ENCODE results near the gene PON2.

GRCh38 chr7:95391761-95392160 lies 43.1 kb downstream of the PON2 start:
- no peak for TF ChIP-seq EZH2 (IDR thresholded peaks at IDR 0.05; ENCODE audit: low read length, missing control alignments)
- TF ChIP-seq, protein P1, sequence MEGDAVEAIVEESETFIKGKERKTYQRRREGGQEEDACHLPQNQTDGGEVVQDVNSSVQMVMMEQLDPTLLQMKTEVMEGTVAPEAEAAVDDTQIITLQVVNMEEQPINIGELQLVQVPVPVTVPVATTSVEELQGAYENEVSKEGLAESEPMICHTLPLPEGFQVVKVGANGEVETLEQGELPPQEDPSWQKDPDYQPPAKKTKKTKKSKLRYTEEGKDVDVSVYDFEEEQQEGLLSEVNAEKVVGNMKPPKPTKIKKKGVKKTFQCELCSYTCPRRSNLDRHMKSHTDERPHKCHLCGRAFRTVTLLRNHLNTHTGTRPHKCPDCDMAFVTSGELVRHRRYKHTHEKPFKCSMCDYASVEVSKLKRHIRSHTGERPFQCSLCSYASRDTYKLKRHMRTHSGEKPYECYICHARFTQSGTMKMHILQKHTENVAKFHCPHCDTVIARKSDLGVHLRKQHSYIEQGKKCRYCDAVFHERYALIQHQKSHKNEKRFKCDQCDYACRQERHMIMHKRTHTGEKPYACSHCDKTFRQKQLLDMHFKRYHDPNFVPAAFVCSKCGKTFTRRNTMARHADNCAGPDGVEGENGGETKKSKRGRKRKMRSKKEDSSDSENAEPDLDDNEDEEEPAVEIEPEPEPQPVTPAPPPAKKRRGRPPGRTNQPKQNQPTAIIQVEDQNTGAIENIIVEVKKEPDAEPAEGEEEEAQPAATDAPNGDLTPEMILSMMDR (conservative IDR thresholded peaks at IDR 0.05 in 1 of 2, IDR thresholded peaks at IDR 0.05 in 1 of 2; ENCODE audit: low read depth in 1 of 2, low read length in 2 of 2), result no peak
